GM10266 (cell line): ENCODE data around the gene ZBTB5.
"Not testable (repeated sequence)": the region's sequence is repeated elsewhere in the genome, so short reads cannot be mapped to it uniquely, and the experiment has no call there.

Experiments used
- DNase-seq: peaks from one replicate; pipeline ENCODE4 v3.0.0; 2012; ENCODE audit errors: extremely low spot score
- CTCF ChIP-seq: IDR thresholded peaks from 2 replicates; pipeline ENCODE4 v1.5.1; 2012; ENCODE audit warnings: mild to moderate bottlenecking, low read depth; ENCODE audit not compliant: control insufficient read depth, insufficient read depth; ENCODE audit errors: missing control alignments

The ZBTB5 gene

GRCh38 chr9:37471942-37472684, 6.9 kb upstream of the ZBTB5 start:
- DNase-seq: no peak
- no peak for TF ChIP-seq CTCF

- no peak for DNase-seq
- no peak for TF ChIP-seq CTCF
These were observed 3.4 kb upstream of the ZBTB5 start for GRCh38 chr9:37468620-37469019.

- DNase-seq: not testable (repeated sequence)
These were observed 2.3 kb upstream of the ZBTB5 start for GRCh38 chr9:37467530-37467929.

GRCh38 chr9:37466037-37466709, 923 bp upstream of the ZBTB5 start:
- no peak for DNase-seq
- TF ChIP-seq CTCF: no peak

DNA sequence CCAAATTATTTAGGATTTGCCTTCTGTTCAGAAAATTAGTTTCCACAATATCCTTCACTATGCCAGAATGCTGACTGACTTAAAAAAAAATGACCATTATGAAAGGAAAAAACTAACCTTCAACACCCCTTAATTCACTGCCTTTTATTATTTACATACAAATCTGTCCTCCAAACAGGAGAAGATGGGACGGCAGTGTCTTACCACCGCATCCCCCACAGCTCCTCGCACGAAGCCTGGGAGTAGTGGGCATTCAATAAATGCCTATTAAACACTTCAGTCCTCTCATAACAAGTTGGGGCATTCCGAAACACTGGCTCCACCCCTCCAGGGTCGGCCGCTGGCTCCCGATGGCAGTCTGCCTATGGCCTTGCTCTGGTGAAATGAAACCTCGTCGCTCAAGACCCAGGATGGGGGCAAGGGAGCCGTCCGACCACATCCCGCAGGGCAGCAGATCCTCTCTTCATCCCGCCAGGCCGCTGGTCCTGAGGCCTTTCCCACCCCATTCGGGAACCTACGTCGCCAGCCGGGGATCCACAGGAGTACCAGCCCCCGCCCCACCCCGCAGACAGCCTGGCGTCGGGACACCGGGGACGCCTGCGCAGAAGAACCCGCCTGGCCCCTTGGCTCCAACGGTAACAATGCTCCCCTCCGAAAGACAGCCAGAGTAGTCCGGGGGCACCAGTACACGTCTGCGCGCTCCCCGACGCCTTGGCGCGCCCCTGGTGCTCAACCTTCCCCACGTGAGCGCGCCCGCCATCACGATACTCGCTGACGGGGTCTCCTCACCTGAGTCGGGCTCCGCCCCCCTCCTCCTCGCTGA, 613 bp downstream of the ZBTB5 start:
- no peak for TF ChIP-seq CTCF
- peak; percentile 34 for DNase-seq

- no peak for DNase-seq
- TF ChIP-seq CTCF: no peak
These were observed 1.2 kb downstream of the ZBTB5 start for GRCh38 chr9:37464006-37464405.

DNA sequence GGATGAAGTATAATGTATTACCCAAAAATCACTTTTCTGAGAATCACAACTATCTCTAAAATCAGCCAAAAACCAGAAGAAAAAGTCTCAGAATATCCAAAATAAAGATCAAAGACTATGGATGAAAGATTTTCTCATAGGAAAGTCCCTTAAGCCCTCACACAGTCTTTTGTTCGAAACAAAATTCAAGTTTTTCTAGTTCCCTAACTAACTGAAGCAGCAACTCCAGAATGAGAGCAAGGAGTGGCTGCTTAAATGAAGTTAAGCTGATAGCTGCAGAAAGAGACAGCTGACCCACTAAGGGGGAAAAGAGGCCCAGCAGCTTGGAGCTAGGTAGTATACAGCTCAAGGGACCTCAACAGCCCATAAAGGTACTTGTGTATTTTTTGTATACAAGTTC, 8.4 kb downstream of the ZBTB5 start:
- DNase-seq: no peak
- no peak for TF ChIP-seq CTCF
